Stimulated activated CD4-positive, alpha-beta T cell treated with anti-CD3 and anti-CD28 coated beads, Interleukin-12 subunit alpha, Interleukin-12 subunit beta, amount 100 ng/mL, for 48 hours (primary cell): ENCODE results near the gene HS3ST3A1.

Source experiments
- DNase-seq, 3 donors: peaks; one replicate each; pipeline ENCODE4 v3.0.0-alpha.2; 2020; ENCODE audit warnings: low read depth in 2 of 3, low spot score in 1 of 3

The HS3ST3A1 gene

GRCh38 chr17:13491916-13492736 lies 109.6 kb downstream of the HS3ST3A1 start:
- no peak for DNase-seq

- no peak for DNase-seq
Measured at GRCh38 chr17:13491491-13491890, 110.2 kb downstream of the HS3ST3A1 start.

DNA sequence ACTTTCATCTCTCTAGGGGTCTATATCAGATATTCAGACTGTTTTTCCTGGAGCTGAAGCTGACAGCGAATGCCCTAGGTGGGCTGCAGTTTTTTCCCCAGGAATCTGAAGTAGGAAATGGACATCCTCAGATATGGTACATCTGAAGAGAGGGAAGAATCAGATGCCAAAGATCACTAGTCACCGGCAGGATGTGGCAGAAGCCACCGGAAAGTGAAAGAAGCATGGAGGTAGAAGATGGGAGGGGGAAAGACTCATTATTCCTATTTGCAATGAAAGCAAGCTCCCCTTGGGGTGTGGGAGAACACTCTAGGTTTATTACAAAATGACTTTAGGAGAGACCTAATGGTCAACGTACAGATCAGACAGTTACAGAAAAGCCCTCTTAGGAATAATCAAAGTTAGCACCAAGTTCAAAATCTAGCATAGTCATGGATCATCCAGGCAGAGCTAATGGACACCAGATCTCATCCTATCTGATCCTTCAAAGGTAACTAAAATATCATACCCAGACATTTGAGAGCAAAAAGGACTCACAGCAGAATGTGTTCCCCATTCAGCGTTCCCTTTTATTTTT lies 110.7 kb downstream of the HS3ST3A1 start:
- DNase-seq = no peak

DNA sequence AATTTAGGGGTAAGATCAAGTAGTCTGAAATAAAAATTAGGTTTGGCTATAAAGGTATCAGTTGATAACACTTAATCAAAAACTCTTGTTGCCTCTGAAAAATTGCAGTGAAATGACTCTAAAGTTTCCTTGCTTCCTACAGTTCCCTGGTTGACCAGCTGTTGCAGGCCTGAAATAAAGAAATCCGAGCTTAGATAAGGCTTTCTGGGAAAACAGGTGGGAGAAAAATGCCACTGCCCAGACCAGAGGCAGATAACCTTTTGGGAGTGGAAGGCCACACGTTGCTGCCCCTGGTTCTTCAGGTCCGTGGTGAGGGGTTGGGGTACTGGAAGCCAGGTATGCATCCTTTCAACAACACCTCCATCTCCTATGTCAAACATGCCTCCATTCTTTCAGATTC lies 111.3 kb downstream of the HS3ST3A1 start:
- no peak for DNase-seq

DNA sequence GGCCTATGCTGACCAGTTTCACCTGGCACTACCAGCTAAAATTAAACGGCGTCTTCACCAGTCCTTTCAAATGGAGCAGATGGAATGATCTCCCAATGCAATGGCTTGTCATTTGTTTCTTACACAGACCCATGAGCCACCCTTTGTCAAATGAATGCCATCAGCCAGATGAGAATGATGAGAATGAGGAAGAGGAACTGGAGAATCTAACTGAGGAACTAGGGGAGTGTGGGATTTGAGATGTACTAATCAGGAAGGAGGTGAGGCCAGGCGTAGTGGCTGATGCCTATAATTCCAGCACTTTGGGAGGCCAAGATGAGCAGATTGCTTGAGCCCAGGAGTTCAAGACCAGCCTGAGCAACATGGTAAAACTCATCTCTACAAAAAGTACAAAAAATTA lies 116.4 kb downstream of the HS3ST3A1 start:
- DNase-seq = no peak

DNA sequence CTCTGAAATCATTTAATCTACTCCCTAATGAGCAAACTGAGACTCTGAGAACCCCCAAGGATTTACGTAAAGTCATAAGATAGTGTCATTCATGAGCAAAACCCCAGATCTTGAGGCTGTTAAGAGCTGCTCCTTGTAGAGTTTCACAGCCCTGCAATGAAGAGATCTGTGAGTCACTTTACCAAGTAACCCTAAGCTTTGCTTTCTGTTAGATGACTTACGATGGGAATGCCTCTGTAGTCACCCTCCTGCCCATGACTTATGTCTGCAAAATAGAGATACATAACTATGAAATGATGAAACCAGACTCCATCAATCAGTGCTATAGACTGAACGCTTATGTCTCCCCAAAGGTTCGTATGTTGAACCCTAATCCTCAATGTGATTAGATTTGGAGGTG lies 117.7 kb downstream of the HS3ST3A1 start:
- DNase-seq = no peak

DNA sequence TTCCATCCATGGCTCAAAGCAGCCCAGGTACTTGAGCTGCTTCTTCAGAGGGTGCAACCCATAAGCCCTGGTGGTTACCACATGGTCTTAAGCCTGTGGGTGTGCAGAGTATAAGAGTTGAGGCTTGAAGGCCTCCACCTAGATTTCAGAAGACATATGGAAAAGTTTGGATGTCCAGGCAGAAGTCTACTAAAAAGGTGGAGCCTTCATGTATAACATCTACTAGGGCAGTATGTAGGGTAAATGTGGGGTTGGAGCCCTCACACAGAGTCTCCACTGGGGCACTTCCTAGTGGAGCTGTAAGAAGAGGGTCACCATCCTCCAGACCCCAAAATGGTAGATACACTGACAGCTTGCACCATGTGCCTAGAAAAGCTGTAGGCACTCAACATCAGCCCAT lies 120.9 kb downstream of the HS3ST3A1 start:
- no peak for DNase-seq

DNA sequence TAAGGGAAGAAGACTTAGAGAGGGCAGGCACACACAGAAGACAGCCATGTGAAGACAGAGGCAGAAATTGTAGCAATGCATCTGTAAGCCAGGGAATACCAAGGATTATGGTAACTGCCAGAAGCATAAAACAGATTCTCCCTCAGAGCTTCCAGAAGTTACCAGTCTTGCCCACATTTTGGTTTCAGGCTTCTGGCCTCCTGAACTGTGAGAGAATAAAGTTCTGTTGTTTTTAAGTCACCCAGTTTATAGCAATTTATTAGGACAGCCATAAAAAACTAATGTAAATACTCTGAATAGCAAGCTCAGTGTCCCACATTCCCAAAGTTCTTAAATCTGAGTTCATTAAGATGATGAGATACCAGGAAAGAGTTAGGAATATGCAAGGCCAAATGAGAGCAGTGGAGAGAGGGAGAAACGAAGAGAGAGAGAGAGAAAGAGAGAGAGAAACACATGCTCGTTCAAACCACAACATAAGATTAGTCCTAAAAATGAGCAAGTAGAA lies 123.4 kb downstream of the HS3ST3A1 start:
- DNase-seq = no peak

DNA sequence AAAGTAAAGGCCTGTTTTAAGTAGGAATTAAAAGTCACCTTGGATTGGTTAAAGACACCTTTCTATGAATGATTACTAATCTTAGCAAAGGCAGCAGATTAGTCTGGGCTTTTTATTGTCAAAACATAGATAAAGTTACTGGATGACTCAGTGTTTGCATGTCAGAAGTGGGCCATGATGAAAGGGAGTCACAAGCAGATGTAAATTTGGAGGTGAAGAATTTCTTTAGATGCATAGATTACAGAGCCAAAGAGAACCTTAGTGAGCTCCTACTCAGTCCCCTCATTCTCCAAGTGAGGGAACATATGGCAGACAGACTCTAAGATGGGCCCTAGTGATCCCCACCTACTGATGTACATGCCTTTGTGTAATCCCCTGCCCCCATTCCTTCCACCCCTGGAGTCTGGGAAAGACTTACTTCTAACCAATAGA lies 124.5 kb downstream of the HS3ST3A1 start:
- no peak for DNase-seq

- DNase-seq = no peak
Measured at GRCh38 chr17:13476720-13477119, 125.0 kb downstream of the HS3ST3A1 start.

- no peak for DNase-seq
Measured at GRCh38 chr17:13475574-13476223, 126.0 kb downstream of the HS3ST3A1 start.

DNA sequence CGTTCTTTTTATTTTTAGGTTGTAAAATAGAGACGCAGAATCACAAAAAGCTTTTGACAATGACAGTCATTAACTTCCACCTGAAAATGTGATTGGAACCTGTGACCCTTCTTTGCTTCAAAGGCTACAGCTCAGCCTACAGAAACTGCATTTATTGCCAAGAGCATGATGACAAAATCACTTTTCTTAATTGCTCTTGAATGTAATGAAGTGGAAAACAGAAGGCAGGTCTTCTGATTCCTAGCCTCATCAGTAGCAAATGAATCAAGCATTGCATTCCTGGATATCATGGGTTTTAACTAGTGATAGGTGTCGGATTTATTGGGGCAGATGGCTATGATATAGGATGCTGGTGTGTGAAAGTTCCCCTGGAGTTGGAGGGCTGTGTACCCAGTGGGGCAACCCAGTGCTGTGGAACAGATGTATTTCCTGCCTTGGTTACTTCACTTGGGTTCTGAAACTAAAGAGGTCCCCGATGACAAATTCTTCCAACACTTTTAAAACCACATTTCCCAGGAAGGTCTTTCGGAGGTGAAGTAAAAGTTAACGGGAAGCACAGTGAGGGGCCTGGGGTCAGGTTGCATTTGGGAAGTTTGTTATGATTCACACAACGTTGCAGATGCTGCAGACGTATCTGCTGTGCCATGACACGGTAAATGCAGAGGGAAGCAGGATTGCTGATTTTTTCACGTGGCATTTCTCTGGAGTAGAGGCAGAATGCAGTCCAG lies 127.5 kb downstream of the HS3ST3A1 start:
- no peak for DNase-seq

- no peak for DNase-seq
Measured at GRCh38 chr17:13465678-13466077, 136.1 kb downstream of the HS3ST3A1 start.

DNA sequence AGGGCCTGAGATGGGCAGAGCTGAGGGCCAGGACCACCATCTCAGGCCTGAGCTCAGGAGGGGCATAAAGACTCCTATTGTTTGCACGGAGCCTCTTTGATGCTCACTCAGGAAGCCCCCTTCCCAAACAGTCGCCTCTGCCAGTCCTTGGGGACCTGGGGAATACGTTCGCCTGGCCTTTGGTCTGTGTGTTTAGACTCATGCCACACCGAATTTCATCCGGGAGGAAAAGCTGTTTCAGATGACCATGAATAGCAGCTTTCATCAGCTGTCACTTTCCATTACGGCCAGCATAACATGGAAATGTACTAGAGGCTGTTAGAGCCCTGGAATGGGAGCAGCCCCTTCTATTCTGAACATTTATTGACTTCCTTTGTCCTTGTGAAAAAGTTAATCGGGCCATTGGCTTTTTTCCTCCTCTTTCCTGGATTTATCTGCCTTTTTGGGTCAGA lies 139.0 kb downstream of the HS3ST3A1 start:
- no peak for DNase-seq

DNA sequence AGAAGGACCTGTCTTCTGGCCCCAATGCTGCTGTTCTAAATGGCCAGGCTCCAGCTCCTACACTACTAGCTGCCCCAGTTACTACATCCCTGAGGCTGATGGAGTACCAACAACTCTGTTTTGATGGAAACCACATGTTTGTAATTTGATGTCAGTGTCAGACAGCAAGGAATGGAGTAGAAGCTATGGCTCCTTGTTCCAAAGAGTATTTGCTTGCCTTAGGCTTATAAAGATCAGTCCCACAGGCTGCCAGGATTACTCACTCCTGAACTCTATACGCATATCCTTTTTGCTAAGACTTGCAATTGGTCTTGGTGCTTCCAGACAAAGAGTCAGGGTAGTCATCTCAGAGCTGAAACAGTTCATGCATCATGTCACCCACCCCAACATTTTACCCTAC lies 139.6 kb downstream of the HS3ST3A1 start:
- no peak for DNase-seq

- DNase-seq = no peak
Measured at GRCh38 chr17:13460261-13461000, 141.3 kb downstream of the HS3ST3A1 start.

GRCh38 chr17:13457783-13458182 lies 143.9 kb downstream of the HS3ST3A1 start:
- no peak for DNase-seq
